D721Med (cell line): Measurements from ENCODE around the gene RAB27A.

Source experiments
- DNase-seq: peaks from one replicate; pipeline ENCODE4 v3.0.0; 2011; ENCODE audit warnings: low spot score; ENCODE audit not compliant: insufficient read length
- FAIRE-seq: peaks from 2 replicates; lab custom pipeline; 2011; peaks lifted over from hg19 to GRCh38; lab: Jason Lieb, UNC
- CTCF ChIP-seq: IDR thresholded peaks from 2 replicates; pipeline ENCODE4 v1.5.1; 2012; ENCODE audit warnings: mild to moderate bottlenecking, control low read depth; ENCODE audit not compliant: insufficient read depth; ENCODE audit errors: missing control alignments

RAB27A gene

GRCh38 chr15:55289746-55290527 is at the start of gene RAB27A:
RAB27A (minus strand) TSS chr15:55289813; CDS start chr15:55234934, 54,879 bp downstream.
- FAIRE-seq = no peak
- TF ChIP-seq CTCF = no peak

GRCh38 chr15:55337160-55337559 is 47.5 kb upstream of the RAB27A start:
- no peak for TF ChIP-seq CTCF
- no peak for FAIRE-seq
- DNase-seq = no peak

More at GRCh38 chr15:55289746-55290527, at the start of gene RAB27A:
- no peak for DNase-seq

- FAIRE-seq = no peak
- no peak for DNase-seq
Observed at GRCh38 chr15:55334997-55335396, 45.4 kb upstream of the RAB27A start.

GRCh38 chr15:55334371-55334770 is 44.8 kb upstream of the RAB27A start:
- DNase-seq = no peak
- no peak for FAIRE-seq
- no peak for TF ChIP-seq CTCF

More at GRCh38 chr15:55334997-55335396, 45.4 kb upstream of the RAB27A start:
- TF ChIP-seq CTCF = no peak

GRCh38 chr15:55327387-55327786 is 37.8 kb upstream of the RAB27A start:
- DNase-seq (no peak), FAIRE-seq (no peak)
- no peak for TF ChIP-seq CTCF

GRCh38 chr15:55322467-55322866 is 32.9 kb upstream of the RAB27A start:
- TF ChIP-seq CTCF = no peak
- DNase-seq = no peak
- no peak for FAIRE-seq

GRCh38 chr15:55320963-55321362 is 31.4 kb upstream of the RAB27A start:
- no peak for DNase-seq
- FAIRE-seq = no peak
- no peak for TF ChIP-seq CTCF
